NOMO-1 treated with DMSO at 0.1 percent for 48 hours (cell line): ENCODE data around the gene ZNF285.
"Not testable (repeated sequence)": the region's sequence is repeated elsewhere in the genome, so short reads cannot be mapped to it uniquely, and the experiment has no call there.

Source experiments
- DNase-seq: peaks from one replicate; lab custom pipeline; 2025; ENCODE audit not compliant: unreplicated experiment; lab: John Stamatoyannopoulos, UW

ZNF285 gene

GRCh38 chr19:44401139-44402115 is at the start of gene ZNF285:
TSS of gene ZNF285 (minus strand) at chr19:44401608. CDS start at chr19:44397213, 4,395 bp downstream.
- DNase-seq, result no peak

- DNase-seq, result no peak
Observed at GRCh38 chr19:44447916-44448674, 46.7 kb upstream of the ZNF285 start, which contains the start of gene ZNF229. TSS of gene ZNF229 (minus strand) at chr19:44448472. CDS start at chr19:44442847, 5,625 bp downstream.

GRCh38 chr19:44438441-44438840 is 37.0 kb upstream of the ZNF285 start:
- no peak for DNase-seq

- no peak for DNase-seq
Observed at GRCh38 chr19:44435441-44435840, 34.0 kb upstream of the ZNF285 start.

GRCh38 chr19:44430956-44431355 is 29.5 kb upstream of the ZNF285 start:
- DNase-seq, result no peak

- DNase-seq, result not testable (repeated sequence)
Observed at GRCh38 chr19:44415553-44415952, 14.1 kb upstream of the ZNF285 start.

GRCh38 chr19:44389268-44389667 is 12.1 kb downstream of the ZNF285 start:
- not testable (repeated sequence) for DNase-seq

GRCh38 chr19:44374789-44375188 is 26.6 kb downstream of the ZNF285 start:
- no peak for DNase-seq

- DNase-seq, result no peak
Observed at GRCh38 chr19:44371815-44372480, 29.5 kb downstream of the ZNF285 start.

GRCh38 chr19:44367024-44367423 is 34.4 kb downstream of the ZNF285 start:
- DNase-seq, result no peak

GRCh38 chr19:44356383-44357111 is 44.9 kb downstream of the ZNF285 start, which contains the start of gene ZNF112:
TSS of gene ZNF112 (minus strand) at chr19:44356680. CDS start at chr19:44340539, 16,141 bp downstream.
- no peak for DNase-seq

GRCh38 chr19:44346556-44346955 is 54.9 kb downstream of the ZNF285 start:
- DNase-seq, result no peak

- DNase-seq, result no peak
Observed at GRCh38 chr19:44345959-44346358, 55.4 kb downstream of the ZNF285 start.

GRCh38 chr19:44344255-44344654 is 57.2 kb downstream of the ZNF285 start:
- no peak for DNase-seq

- DNase-seq, result no peak
Observed at GRCh38 chr19:44341794-44342193, 59.6 kb downstream of the ZNF285 start.

GRCh38 chr19:44334639-44335038 is 66.8 kb downstream of the ZNF285 start:
- DNase-seq, result not testable (repeated sequence)
